Stimulated activated CD4-positive, alpha-beta T cell treated with anti-CD3 and anti-CD28 coated beads, TNF-alpha, amount 100 ng/mL, for 48 hours (primary cell): ENCODE measurements around the gene SNRPA.
A peak's percentile ranks its signal among the peaks of the same experiment; 100 is the strongest.

Experiments used
- DNase-seq, 3 donors: peaks; one replicate each; pipeline ENCODE4 v3.0.0-alpha.2; 2020; ENCODE audit warnings: low read depth in 3 of 3

SNRPA gene

GRCh38 chr19:40750874-40751537 is at the start of gene SNRPA:
TSS of gene SNRPA (plus strand) at chr19:40751203. CDS start at chr19:40751409, 206 bp downstream.
- DNase-seq, result peak; percentile 93 to 95 (median 95)

GRCh38 chr19:40701758-40702157 is 49.2 kb upstream of the SNRPA start:
- no peak for DNase-seq

GRCh38 chr19:40702337-40703012 is 48.5 kb upstream of the SNRPA start:
- no peak for DNase-seq

GRCh38 chr19:40703029-40703755 is 47.8 kb upstream of the SNRPA start:
- DNase-seq, result no peak

- no peak for DNase-seq
Observed at GRCh38 chr19:40704491-40705361, 46.3 kb upstream of the SNRPA start.

- no peak for DNase-seq
Observed at GRCh38 chr19:40705362-40705651, 45.7 kb upstream of the SNRPA start.

- DNase-seq, result no peak
Observed at GRCh38 chr19:40705950-40706619, 44.9 kb upstream of the SNRPA start.

- DNase-seq, result no peak
Observed at GRCh38 chr19:40707615-40708014, 43.4 kb upstream of the SNRPA start.

GRCh38 chr19:40709817-40710216 is 41.2 kb upstream of the SNRPA start:
- no peak for DNase-seq

GRCh38 chr19:40713939-40714338 is 37.1 kb upstream of the SNRPA start:
- DNase-seq, result no peak

- peak; percentile 85 to 89 (median 85) for DNase-seq
Observed at GRCh38 chr19:40714441-40715299, 36.3 kb upstream of the SNRPA start.

- DNase-seq, result peak; percentile 50 to 66 (median 57)
Observed at GRCh38 chr19:40716031-40716481, 34.9 kb upstream of the SNRPA start.

- DNase-seq, result peak; percentile 99 to 100 (median 100)
Observed at GRCh38 chr19:40716482-40717324, 34.3 kb upstream of the SNRPA start, which contains the start of the genes COQ8B and ITPKC. TSS of gene COQ8B (minus strand) at chr19:40716886. CDS start at chr19:40714632, 2,254 bp downstream. TSS of gene ITPKC (plus strand) at chr19:40717112. CDS start at chr19:40717136, 24 bp downstream.

- no peak for DNase-seq
Observed at GRCh38 chr19:40717325-40717879, 33.6 kb upstream of the SNRPA start.

- no peak for DNase-seq
Observed at GRCh38 chr19:40717880-40718773, 32.9 kb upstream of the SNRPA start.

GRCh38 chr19:40718774-40719391 is 32.1 kb upstream of the SNRPA start:
- DNase-seq, result no peak

GRCh38 chr19:40719414-40719894 is 31.5 kb upstream of the SNRPA start:
- DNase-seq, result no peak
